Measurements from ENCODE around the gene DLGAP1.

Gene DLGAP1

GRCh38 chr18:3924455-3924854 is 530.7 kb downstream of the DLGAP1 start:
- no peak for DNase-seq

DNA sequence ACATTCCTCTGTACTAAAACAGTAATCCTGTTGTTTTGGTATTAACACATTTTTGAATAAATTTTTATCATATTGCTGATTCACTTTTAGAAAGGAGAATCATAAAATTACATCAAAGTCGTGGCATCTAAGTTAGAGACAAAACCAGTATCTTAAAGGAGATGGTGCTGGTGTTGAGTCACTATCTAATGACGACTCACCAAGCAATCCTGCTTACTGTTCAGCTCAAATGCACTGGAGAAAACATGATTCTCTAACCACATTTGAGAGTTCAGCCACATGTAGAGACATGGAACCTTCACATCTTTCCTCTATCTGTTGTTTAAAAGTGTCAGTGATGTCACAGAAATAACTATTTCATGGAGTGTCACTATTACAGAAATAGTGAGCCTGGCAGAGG is 531.4 kb downstream of the DLGAP1 start:
- DNase-seq = no peak

GRCh38 chr18:3921826-3922225 is 533.3 kb downstream of the DLGAP1 start:
- no peak for DNase-seq

DNA sequence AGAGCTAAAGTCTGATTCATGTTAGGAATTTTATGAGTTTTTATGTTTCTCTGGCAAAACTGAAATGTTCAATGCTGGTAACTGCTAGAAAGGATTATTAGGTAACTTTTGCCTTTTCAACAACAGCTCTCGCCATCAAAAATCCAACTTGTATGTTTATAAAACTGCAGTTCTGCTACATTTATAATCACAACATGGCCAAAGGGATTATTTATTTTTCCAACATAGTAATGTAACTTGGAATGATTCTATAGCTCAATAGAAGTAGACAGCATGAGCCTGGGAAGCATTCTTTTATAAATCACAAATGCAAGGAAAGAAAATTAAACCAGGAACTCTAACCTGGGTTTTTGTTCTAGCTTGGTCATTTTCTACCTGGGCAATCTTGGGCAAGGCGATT is 534.3 kb downstream of the DLGAP1 start:
- no peak for DNase-seq

DNA sequence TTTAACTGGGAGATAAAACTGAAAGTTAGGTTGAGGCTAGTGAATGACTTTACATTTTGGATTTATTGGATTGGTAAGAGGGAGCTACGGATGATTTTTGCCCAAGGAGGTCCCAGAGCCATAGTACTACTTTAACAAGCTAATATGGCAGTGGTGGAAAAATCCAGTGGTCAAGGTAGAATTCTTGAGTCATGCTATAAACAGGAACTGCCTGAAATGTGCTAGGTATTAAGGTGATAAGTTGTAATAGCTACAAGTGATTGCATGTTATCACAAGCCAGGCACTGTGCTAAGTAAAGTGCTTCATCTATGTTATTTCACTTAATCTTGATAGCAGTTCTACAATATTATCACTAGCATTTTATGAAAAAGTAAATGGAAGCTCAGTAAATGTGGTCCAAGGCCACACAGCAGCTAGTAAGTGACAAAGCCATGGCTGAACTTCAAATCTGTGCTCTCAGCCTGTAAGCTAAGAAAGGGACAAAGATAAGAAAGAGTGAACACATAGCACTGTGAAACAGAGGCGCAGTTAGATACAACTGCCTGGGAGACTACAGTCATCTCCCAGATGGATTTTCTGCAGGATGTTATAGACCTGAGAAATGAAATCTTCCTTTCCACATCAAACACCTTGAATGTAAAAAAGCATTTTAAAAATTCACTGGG is 535.6 kb downstream of the DLGAP1 start:
- no peak for DNase-seq

GRCh38 chr18:3916082-3916481 is 539.0 kb downstream of the DLGAP1 start:
- DNase-seq = no peak

GRCh38 chr18:3914833-3915610 is 540.1 kb downstream of the DLGAP1 start:
- DNase-seq = no peak

DNA sequence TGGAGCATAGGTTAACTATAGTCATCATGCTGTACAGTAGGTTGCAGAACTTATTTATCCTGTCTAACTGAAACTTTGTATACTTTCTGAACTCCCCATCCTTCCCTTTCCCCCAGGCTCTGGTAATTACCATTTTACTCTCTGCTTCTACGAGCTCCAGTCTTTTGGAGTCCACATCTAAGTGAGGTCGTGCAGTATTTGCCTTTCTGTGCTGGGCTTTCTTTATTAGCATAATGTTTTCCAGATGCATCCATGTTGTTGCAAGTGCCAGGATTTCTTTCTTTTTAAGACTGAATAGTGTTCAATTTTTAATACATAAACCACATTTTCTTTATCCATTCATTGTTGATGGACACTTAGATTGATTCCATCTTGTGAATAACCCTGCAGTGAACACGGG is 541.0 kb downstream of the DLGAP1 start:
- DNase-seq = no peak

DNA sequence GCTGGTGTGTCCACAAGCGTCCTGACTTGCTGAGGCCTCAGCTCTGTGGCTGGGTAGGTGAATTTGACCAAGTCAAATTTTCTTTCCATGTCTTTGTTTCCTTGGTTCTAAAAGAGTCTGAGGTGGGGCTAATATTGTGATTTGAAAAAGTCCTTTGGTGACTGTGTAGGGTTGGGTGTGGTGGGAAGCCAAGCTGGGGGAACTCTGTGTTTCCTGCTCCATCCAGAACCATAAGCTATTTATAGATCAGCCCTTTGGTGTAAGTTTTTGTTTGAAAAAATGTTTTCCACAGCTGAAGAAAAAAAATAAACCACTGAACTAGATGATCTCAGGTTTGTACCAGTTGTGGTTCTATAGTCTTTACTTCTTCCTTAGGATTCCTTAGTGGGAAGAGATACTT is 542.4 kb downstream of the DLGAP1 start:
- no peak for DNase-seq

DNA sequence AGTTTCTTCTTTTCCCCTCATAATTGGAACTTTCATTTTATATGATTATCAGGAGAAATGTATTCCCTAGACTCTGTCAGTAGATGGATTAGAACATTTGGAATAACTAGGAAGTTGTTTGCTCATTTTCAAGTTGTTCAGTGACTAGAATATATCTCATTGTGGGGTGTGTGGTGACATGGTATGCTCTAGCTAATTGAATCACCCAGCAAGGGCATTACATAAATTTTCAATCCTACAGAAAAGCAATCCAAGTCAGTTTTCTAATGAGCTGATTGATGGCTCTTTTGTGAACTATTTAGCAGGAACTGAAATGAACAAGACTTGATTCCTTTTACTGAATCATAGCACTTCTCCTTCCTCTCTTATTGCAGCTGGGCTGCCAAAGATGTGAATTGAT is 543.7 kb downstream of the DLGAP1 start:
- DNase-seq = no peak

- DNase-seq = no peak
These were observed 544.6 kb downstream of the DLGAP1 start for GRCh38 chr18:3910512-3910911.

DNA sequence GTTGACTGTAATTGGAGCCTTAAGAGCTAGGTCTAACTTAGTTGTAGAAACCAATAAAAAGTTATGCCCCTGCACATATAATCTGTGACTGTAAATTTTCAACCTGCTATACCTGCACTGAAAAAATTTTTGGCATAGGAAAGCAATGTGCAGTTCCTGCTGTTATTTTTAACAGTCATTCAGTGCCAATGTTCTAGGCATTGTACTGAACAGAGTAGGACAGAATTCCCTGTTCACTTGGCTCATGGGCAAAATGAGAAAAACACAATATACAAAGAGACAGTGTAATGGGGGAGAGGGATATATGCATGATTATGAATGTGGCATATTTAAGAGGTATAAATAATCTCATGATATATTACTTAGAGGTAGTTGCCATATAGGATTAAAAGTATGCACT is 547.2 kb downstream of the DLGAP1 start:
- no peak for DNase-seq

DNA sequence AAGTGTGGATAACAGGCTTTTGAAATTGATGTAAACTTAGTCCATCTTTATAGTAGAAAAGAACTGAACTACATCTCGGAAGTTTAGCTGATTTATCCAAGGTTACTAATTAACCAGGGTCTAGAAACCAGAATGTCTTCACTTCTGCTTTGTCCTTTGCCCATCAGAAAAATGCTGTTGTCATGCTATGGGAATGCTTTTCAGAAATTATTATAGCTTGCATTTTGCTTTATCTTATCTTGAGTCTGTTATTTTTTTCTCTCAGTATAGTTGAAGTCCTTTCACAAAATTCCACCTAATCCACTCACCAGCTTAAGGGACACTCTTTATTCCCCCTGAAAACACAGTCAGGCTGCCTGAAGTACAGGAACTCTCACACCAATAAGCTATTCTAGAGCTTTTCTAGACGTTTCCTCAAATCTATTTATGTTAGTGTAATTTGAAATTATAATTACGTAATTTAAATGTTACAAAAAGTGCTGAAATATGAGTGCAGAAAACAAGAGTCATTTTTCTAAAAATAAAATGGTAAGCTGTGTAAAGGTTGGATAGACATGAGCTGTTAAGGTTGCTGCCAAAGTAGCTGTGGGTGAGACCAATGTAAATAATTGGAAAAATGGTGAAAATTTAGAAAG is 548.9 kb downstream of the DLGAP1 start:
- DNase-seq = no peak

- DNase-seq = no peak
These were observed 551.8 kb downstream of the DLGAP1 start for GRCh38 chr18:3903337-3903736.

GRCh38 chr18:3902676-3903075 is 552.4 kb downstream of the DLGAP1 start:
- no peak for DNase-seq

GRCh38 chr18:3901811-3902210 is 553.3 kb downstream of the DLGAP1 start:
- DNase-seq = no peak

DNA sequence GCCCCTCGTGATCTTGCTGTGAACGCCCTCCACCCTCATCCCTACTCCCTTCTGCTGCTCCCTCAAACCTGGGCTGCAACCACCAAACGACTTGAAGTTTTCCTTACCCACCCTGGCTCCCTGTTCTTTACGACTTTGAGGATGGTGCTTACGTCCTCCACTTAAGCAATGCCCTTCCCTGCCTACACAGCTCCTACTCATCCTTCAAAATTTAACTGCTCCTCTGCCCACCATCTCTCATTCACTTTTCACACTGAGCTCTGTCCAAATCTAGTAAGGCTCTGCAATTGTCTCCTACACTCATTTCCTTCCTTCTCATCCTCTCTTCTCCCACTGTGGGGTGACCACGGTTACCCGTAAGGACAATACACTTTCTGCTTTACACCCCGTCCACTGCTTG is 554.1 kb downstream of the DLGAP1 start:
- DNase-seq = no peak

- DNase-seq = no peak
These were observed 554.8 kb downstream of the DLGAP1 start for GRCh38 chr18:3900327-3900726.

GRCh38 chr18:3898861-3899613 is 556.1 kb downstream of the DLGAP1 start:
- no peak for DNase-seq

DNA sequence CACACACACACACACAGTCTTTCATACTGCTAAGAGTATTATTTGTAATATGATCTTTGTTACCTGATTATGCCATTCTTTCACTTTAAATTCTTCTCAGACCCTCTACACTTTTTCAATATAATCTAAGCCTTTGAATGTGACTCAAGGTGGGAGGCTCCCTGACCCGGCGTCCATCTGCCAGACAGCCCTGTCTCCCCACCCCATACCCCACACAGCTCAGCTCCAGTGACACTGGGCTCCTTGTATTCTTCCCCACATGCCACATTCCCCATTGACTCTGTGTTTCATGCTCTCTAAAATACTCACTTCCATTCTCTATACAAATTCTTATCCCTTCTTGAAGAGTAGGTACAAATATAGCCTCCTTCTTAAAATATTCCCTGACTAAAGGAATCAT is 563.0 kb downstream of the DLGAP1 start:
- no peak for DNase-seq

- DNase-seq = no peak
These were observed 563.9 kb downstream of the DLGAP1 start for GRCh38 chr18:3891245-3891644.

DNA sequence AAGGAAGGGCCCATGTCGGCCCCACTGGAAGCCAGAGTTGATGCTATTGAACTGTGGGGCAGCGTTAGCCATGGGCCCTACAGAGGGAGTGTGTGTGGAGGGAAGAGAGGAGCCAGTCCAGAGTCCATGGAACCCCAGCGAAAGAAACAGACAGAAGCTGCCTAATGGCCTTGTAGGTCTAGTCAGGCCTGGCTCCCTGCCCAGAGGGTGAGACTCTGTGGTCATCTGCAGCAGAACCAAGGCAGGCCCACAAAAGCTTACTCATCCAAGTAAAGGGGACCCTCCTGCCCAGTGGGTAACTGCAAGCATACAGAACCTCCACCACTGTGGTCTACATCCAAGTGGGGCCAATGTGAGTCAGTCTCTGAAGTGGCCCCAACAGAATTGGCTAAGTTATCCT is 565.3 kb downstream of the DLGAP1 start:
- DNase-seq = no peak

DNA sequence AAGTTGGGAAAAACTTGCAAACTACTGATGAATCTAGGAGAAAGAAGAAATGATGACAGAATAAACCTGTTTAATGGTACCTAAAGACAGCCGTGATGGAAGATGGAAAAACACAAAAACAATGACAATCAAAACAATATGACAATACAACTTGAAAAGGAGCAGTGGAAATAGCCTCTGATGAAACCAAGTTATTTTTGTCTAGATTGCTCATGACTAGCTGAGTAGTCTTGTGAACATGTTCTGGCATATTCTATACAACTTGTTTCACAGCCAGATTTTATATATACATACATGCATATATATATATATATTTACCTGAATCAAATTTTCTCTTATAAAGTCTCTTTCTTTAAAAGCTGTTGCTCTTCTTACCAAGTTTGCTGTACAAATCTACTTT is 566.0 kb downstream of the DLGAP1 start:
- DNase-seq = no peak
